Calu3 (cell line): ENCODE measurements around the gene CWC22. TPM values are rescaled to one million over a fixed set of nuclear protein-coding genes. Genes with fewer than 3 reads are reported as not detected.
A peak's percentile ranks its signal among the peaks of the same experiment; 100 is the strongest.
"Not testable (repeated sequence)": the region's sequence is repeated elsewhere in the genome, so short reads cannot be mapped to it uniquely, and the experiment has no call there.

Source experiments
- BruUV-seq: library from RNA; stranded (reverse); fragments of 400-500 nt; replicated peaks from 2 replicates; lab custom pipeline; 2021; lab: Mats Ljungman, UMichigan
- CTCF ChIA-PET: fragments of 300-600 bp; sonication (Branson Sonifier 250); formaldehyde crosslinking; loops from one replicate; lab custom pipeline; 2022; ENCODE audit warnings: antibody characterized with exemption; lab: Charles Lee
- DNase-seq: peaks from one replicate; pipeline ENCODE4 v3.0.0; 2022
- H3K27ac Mint-ChIP-seq: one replicate; pipeline ENCODE4 v1.8.0; 2022; ENCODE audit warnings: mixed read lengths; ENCODE audit not compliant: unreplicated experiment
- H3K27me3 Mint-ChIP-seq: one replicate; pipeline ENCODE4 v1.8.0; 2022; ENCODE audit warnings: mixed read lengths; ENCODE audit not compliant: unreplicated experiment
- H3K36me3 Mint-ChIP-seq: one replicate; pipeline ENCODE4 v1.8.0; 2022; ENCODE audit warnings: mild to moderate bottlenecking, moderate library complexity, mixed read lengths; ENCODE audit not compliant: insufficient read depth, unreplicated experiment
- H3K4me1 Mint-ChIP-seq: one replicate; pipeline ENCODE4 v1.8.0; 2022; ENCODE audit warnings: mild to moderate bottlenecking, low read depth, mixed read lengths; ENCODE audit not compliant: unreplicated experiment
- H3K4me3 Mint-ChIP-seq: one replicate; pipeline ENCODE4 v1.8.0; 2022; ENCODE audit warnings: mild to moderate bottlenecking, low read depth, moderate library complexity, mixed read lengths; ENCODE audit not compliant: unreplicated experiment
- H3K9me3 Mint-ChIP-seq: one replicate; pipeline ENCODE4 v1.8.0; 2022; ENCODE audit warnings: low read depth, mixed read lengths; ENCODE audit not compliant: unreplicated experiment
- CTCF ChIP-seq: fragments of 200-600 bp; IDR thresholded peaks from one replicate; pipeline ENCODE4 v1.8.0; 2022; ENCODE audit warnings: antibody characterized with exemption; ENCODE audit not compliant: unreplicated experiment
- intact Hi-C: fragments of 100-400 bp; cut with micrococcal nuclease; formaldehyde crosslinking; loops from one replicate; pipeline ENCODE4 v1.10.0; 2022; ENCODE audit not compliant: unreplicated experiment
- total RNA-seq: library from RNA; stranded (reverse); gene quantifications from 2 replicates; pipeline ENCODE4 v1.2.3, GENCODE V29; 2022

Gene CWC22
- total RNA-seq, 1 experiment from 2014 or later, result 20.5 TPM

GRCh38 chr2:180010701-180011100 is 3.6 kb upstream of the CWC22 start:
- Mint-ChIP-seq H3K27ac (no peak overlapping the region), H3K27me3 (no peaks in the 10 kb centered on the region), H3K9me3 (peaks cover 2% of the 10 kb centered on the region), H3K36me3 (peaks cover 16% of the 10 kb centered on the region), H3K4me3 (no peak overlapping the region), H3K4me1 (peaks cover 4% of the 10 kb centered on the region)
- no peak for TF ChIP-seq CTCF
- intact Hi-C loops, result no loop called here
- no peak for DNase-seq
- BruUV-seq, result no TSS peak
- CTCF ChIA-PET, result no interaction called here

GRCh38 chr2:180006231-180006630 is 866 bp downstream of the CWC22 start:
- H3K4me1 Mint-ChIP-seq, result peaks cover 45% of the 10 kb centered on the region
- TF ChIP-seq CTCF, result no peak
- H3K4me3 Mint-ChIP-seq, result peak overlapping the region; percentile 82
- peaks cover 29% of the 10 kb centered on the region for H3K36me3 Mint-ChIP-seq
- TSS peak; percentile 56 for BruUV-seq
- H3K27ac Mint-ChIP-seq, result peak overlapping the region; percentile 99
- H3K9me3 Mint-ChIP-seq, result no peaks in the 10 kb centered on the region
- intact Hi-C loops, result no loop called here
- DNase-seq, result no peak
- H3K27me3 Mint-ChIP-seq, result no peaks in the 10 kb centered on the region
- CTCF ChIA-PET, result no interaction called here

GRCh38 chr2:180005465-180005864 is 1.6 kb downstream of the CWC22 start:
- Mint-ChIP-seq H3K4me1 (peaks cover 52% of the 10 kb centered on the region), H3K36me3 (peaks cover 29% of the 10 kb centered on the region), H3K4me3 (peak overlapping the region; percentile 82), H3K27ac (peak overlapping the region; percentile 99)
- intact Hi-C loops, H3K9me3 Mint-ChIP-seq, BruUV-seq, DNase-seq, H3K27me3 Mint-ChIP-seq, CTCF ChIA-PET: not testable (repeated sequence)

GRCh38 chr2:180004731-180005130 is 2.4 kb downstream of the CWC22 start:
- peaks cover 55% of the 10 kb centered on the region for H3K4me1 Mint-ChIP-seq
- H3K9me3 Mint-ChIP-seq, result no peaks in the 10 kb centered on the region
- H3K36me3 Mint-ChIP-seq, result peaks cover 29% of the 10 kb centered on the region
- TF ChIP-seq CTCF, result no peak
- H3K4me3 Mint-ChIP-seq, result peak overlapping the region; percentile 31
- no peaks in the 10 kb centered on the region for H3K27me3 Mint-ChIP-seq
- DNase-seq, result no peak
- CTCF ChIA-PET, result no interaction called here
- intact Hi-C loops, result no loop called here
- no TSS peak for BruUV-seq
- no peak overlapping the region for H3K27ac Mint-ChIP-seq

- intact Hi-C loops, result no loop called here
- Mint-ChIP-seq H3K4me3 (peak overlapping the region; percentile 45), H3K9me3 (no peaks in the 10 kb centered on the region), H3K4me1 (peaks cover 55% of the 10 kb centered on the region), H3K27ac (peak overlapping the region; percentile 25), H3K36me3 (peaks cover 29% of the 10 kb centered on the region), H3K27me3 (no peaks in the 10 kb centered on the region)
- BruUV-seq, result no TSS peak
- CTCF ChIA-PET, result no interaction called here
- DNase-seq, result peak; percentile 43
- no peak for TF ChIP-seq CTCF
These were observed 3.5 kb downstream of the CWC22 start for GRCh38 chr2:180003559-180003958.
